Measurements from ENCODE around the gene SLC22A15. TPM values are rescaled to one million over a fixed set of nuclear protein-coding genes. Genes with fewer than 3 reads are reported as not detected.

SLC22A15 gene
- total and polyA plus RNA-seq, 4 donors, result 5.3 to 16.4 (median 10.7) TPM

DNA sequence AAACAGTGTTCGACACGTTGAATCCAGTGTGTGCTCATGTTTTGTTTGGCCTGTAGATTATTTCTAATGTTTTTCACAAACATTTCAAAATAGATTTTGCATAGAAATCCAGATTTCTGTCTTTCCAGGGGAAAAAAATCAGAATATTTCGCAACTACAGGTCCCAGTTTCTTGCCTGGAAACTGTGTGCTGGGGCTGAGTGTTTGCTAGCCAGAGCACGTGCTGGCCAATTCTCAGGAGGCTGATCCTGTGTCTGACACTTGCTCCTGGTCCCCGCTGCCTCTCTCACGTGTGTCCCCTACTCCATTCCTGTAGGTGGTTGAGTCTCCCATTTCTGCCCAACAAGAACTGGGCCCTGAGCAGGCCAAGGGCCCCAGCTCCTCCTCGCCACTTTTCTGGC lies 137.3 kb downstream of the SLC22A15 start:
- DNase-seq, result no peak
- Histone ChIP-seq H3K36me3 (ENCODE audit: control insufficient read depth in 4 of 4, insufficient read depth in 4 of 4, low read length in 4 of 4) (no peaks in the 10 kb centered on the region), H3K4me1 (ENCODE audit: control insufficient read depth in 5 of 5, insufficient read depth in 5 of 5, low read length in 5 of 5) (peaks cover 2 to 14% (median 8%) of the 10 kb centered on the region in 5 donors), H3K27me3 (ENCODE audit: control insufficient read depth in 3 of 3, insufficient read depth in 3 of 3, low read length in 2 of 3) (no peaks in the 10 kb centered on the region), H3K9ac (ENCODE audit: insufficient read depth in 1 of 2, low read length in 2 of 2) (no peak overlapping the region), H3K27ac (ENCODE audit: low read depth in 1 of 2, low read length in 1 of 2) (peak overlapping the region in 1 of 2 donors; percentile 28), H3K9me3 (ENCODE audit: control insufficient read depth in 4 of 4, insufficient read depth in 3 of 4, low read length in 3 of 4) (no peaks in the 10 kb centered on the region), H3K4me3 (no peak overlapping the region)
- ATAC-seq (ENCODE audit: insufficient read depth, low FRiP score), result no peak
- TF ChIP-seq, protein P1, sequence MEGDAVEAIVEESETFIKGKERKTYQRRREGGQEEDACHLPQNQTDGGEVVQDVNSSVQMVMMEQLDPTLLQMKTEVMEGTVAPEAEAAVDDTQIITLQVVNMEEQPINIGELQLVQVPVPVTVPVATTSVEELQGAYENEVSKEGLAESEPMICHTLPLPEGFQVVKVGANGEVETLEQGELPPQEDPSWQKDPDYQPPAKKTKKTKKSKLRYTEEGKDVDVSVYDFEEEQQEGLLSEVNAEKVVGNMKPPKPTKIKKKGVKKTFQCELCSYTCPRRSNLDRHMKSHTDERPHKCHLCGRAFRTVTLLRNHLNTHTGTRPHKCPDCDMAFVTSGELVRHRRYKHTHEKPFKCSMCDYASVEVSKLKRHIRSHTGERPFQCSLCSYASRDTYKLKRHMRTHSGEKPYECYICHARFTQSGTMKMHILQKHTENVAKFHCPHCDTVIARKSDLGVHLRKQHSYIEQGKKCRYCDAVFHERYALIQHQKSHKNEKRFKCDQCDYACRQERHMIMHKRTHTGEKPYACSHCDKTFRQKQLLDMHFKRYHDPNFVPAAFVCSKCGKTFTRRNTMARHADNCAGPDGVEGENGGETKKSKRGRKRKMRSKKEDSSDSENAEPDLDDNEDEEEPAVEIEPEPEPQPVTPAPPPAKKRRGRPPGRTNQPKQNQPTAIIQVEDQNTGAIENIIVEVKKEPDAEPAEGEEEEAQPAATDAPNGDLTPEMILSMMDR (IDR thresholded peaks at IDR 0.05; ENCODE audit: control extremely low read depth, extremely low read depth), result no peak
- 74 to 89% methylated on average over 7 of the region's 7 CpGs for WGBS, 2 donors

DNA sequence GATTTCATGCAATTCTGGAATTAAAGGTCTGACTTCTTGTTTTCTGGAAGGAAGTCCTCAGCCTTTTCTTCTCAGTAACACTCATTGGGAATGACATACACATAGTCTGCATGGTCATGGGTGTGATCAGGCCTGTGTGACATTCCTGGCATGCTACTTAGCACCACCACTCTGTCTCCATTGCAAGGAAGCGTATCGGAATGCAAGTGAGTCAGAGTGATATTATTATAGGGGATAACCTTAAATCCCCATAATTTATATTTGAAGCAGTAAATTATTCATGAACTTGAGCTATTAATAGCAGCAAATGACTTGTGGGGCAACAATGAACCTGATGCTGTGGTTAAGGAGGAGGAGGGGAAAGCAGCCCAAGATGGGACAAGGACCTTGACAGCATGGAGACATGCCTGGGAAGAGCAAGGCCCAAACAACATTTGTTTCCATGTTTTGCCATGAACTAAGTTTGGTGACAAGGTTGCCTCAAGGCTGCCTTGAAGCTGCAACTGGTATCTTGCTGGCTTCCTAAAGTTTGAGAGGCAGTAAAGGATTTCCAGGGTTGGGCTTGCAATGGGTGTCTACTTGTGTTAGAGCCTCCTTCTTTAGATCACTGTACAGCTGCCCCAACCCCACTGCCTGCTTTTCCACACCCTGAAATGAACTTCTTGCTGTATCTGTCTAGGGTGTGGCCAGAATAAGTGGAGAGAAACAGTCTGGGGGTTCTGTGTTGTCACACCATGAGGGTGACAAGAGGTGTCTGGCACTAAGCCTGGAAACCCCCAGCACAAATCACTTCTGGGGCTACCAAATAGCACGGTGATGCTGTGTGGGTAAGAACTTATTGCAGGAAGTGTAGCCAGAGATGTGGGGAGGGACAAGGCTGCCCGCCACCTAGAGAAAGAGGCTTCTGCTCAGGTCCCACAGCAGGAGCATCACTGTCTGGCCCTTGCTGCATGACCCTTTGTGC lies 139.4 kb downstream of the SLC22A15 start:
- no peak for ATAC-seq (ENCODE audit: insufficient read depth, low FRiP score)
- Histone ChIP-seq H3K27ac (ENCODE audit: low read depth in 1 of 2, low read length in 1 of 2) (peak overlapping the region in 1 of 2 donors; percentile 15), H3K36me3 (ENCODE audit: control insufficient read depth in 4 of 4, insufficient read depth in 4 of 4, low read length in 4 of 4) (no peaks in the 10 kb centered on the region), H3K4me3 (no peak overlapping the region), H3K4me1 (ENCODE audit: control insufficient read depth in 5 of 5, insufficient read depth in 5 of 5, low read length in 5 of 5) (peaks cover 0 to 11% (median 9%) of the 10 kb centered on the region in 5 donors), H3K9me3 (ENCODE audit: control insufficient read depth in 4 of 4, insufficient read depth in 3 of 4, low read length in 3 of 4) (no peaks in the 10 kb centered on the region), H3K9ac (ENCODE audit: insufficient read depth in 1 of 2, low read length in 2 of 2) (no peak overlapping the region), H3K27me3 (ENCODE audit: control insufficient read depth in 3 of 3, insufficient read depth in 3 of 3, low read length in 2 of 3) (no peaks in the 10 kb centered on the region)
- WGBS, 2 donors, result 83 to 90% methylated on average over 4 of the region's 4 CpGs
- peak in 2 of 3 donors; percentile 34 to 52 for DNase-seq
- TF ChIP-seq, protein P1 (IDR thresholded peaks at IDR 0.05; ENCODE audit: control extremely low read depth, extremely low read depth), result no peak

DNA sequence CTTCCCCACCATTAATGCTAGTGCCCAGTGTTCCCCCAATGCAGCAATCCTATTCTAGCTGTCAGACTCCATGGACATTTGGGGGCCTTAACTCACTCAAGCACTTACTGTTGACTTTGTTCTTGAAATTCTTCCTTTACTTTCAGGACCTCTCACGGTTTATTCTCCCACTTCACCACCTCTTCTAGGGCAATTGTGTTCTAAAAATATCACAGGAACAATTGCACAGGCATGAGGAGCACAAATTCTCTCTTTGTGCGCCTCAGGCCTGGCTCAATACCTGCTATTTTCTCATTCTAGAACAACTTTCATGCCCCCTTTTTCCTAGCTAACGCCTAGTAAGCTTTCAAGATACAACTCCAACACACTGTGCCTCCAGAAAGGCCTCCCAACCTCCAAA lies 142.2 kb downstream of the SLC22A15 start:
- Histone ChIP-seq H3K27me3 (ENCODE audit: control insufficient read depth in 3 of 3, insufficient read depth in 3 of 3, low read length in 2 of 3) (no peaks in the 10 kb centered on the region), H3K36me3 (ENCODE audit: control insufficient read depth in 4 of 4, insufficient read depth in 4 of 4, low read length in 4 of 4) (no peaks in the 10 kb centered on the region), H3K4me1 (ENCODE audit: control insufficient read depth in 5 of 5, insufficient read depth in 5 of 5, low read length in 5 of 5) (peaks cover 0 to 9% (median 0%) of the 10 kb centered on the region in 5 donors), H3K27ac (ENCODE audit: low read depth in 1 of 2, low read length in 1 of 2) (no peak overlapping the region), H3K9ac (ENCODE audit: insufficient read depth in 1 of 2, low read length in 2 of 2) (no peak overlapping the region), H3K9me3 (ENCODE audit: control insufficient read depth in 4 of 4, insufficient read depth in 3 of 4, low read length in 3 of 4) (no peaks in the 10 kb centered on the region), H3K4me3 (no peak overlapping the region)
- WGBS, 2 donors, result 55 to 83% methylated on average over 3 of the region's 3 CpGs
- TF ChIP-seq, protein P1 (IDR thresholded peaks at IDR 0.05; ENCODE audit: control extremely low read depth, extremely low read depth), result no peak
- ATAC-seq (ENCODE audit: insufficient read depth, low FRiP score), result no peak
- peak in 2 of 3 donors; percentile 20 to 50 for DNase-seq

Other genes starting within 250 kb of the SLC22A15 start
- gene CASQ2, start 207.8 kb upstream of the SLC22A15 start, total RNA-seq, result 1 to 10 TPM; 1.0 to 3.4 TPM
- 1 to 10 TPM in 1 of 2 donors, under 1 TPM in 1; 0.50 to 1.9 TPM for gene CASQ2, start 207.8 kb upstream of the SLC22A15 start, polyA plus RNA-seq
- under 1 TPM in 1 of 2 donors, not detected in 1; 0.18 TPM for gene NHLH2, start 135.4 kb upstream of the SLC22A15 start, total RNA-seq
- gene NHLH2, start 135.4 kb upstream of the SLC22A15 start, polyA plus RNA-seq, result under 1 TPM in 1 of 2 donors, not detected in 1; 0.04 TPM
- 1 to 10 TPM in 1 of 2 donors, under 1 TPM in 1; 0.58 to 4.2 TPM for gene MAB21L3, start 134.9 kb downstream of the SLC22A15 start, total RNA-seq
- under 1 TPM; 0.08 to 0.30 TPM for gene MAB21L3, start 134.9 kb downstream of the SLC22A15 start, polyA plus RNA-seq